Stimulated activated naive CD4-positive, alpha-beta T cell (primary cell): Measurements from ENCODE around the gene NLGN1.

ENCODE experiments used
- DNase-seq, 6 experiments: peaks; one replicate each; lab custom pipeline; 2025; lab: John Stamatoyannopoulos, UW

The NLGN1 gene

DNA sequence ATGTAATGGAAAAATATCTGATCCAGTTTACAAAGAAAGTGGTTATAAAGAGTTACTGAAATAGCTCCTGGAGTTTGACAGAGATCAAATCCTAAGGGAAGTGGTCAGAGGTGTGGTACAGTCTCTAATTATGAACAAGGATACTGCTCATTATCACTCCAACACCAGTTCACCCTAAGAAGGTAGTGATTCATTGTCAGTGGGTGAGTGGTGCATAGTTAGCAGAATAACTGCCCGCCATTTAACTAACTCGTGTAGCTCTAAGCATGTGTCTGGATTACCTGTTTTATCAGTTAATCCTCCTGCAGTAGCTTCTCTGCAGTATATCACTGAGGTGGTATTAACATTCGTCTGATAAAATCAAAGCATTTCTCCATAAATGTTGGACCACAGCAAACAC is 700.1 kb downstream of the NLGN1 start:
- no peak for DNase-seq

- no peak for DNase-seq
Measured at GRCh38 chr3:174098746-174099145, 701.2 kb downstream of the NLGN1 start.

- DNase-seq: no peak
Measured at GRCh38 chr3:174099724-174100123, 702.2 kb downstream of the NLGN1 start.

GRCh38 chr3:174100744-174101143 is 703.2 kb downstream of the NLGN1 start:
- DNase-seq: no peak

DNA sequence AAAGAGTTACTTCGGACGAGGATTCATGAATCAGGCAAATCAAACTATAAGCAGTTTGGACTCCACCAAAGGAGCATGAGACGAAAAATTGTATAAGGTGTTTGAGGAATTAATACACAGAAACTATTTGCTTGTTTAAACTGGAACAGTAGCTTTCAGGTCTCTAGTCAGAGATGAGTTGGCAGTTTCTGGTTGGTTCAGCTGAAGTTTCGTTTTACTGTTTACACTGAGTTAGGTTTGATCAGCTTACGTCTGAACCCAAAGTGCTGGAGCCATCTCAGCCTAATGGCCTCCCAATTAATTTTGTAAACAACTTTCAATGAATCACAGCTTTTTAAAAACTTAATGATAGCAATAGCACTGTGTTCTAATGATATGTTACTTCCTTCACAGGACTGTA is 703.7 kb downstream of the NLGN1 start:
- DNase-seq: no peak

DNA sequence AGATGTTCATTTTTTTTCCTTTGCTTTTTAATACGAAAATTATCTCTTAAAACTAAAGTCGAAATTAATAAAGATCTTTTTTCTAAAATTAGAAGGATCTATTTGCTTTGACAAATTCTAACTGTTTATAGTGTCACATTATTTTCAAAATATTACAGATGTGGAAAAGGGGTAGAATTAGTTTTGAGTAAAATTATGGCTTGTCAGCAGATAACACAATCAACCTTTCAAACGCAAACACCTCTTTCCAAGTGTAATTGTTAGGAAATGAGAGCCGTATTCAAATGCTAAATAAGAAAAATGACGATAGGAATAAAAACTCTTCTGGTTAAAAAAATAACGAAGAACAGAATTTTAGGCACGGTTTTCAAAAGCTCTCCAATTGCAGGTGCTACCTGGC is 704.7 kb downstream of the NLGN1 start:
- no peak for DNase-seq

GRCh38 chr3:174102866-174103265 is 705.3 kb downstream of the NLGN1 start:
- no peak for DNase-seq

- DNase-seq: no peak
Measured at GRCh38 chr3:174110761-174111160, 713.2 kb downstream of the NLGN1 start.

DNA sequence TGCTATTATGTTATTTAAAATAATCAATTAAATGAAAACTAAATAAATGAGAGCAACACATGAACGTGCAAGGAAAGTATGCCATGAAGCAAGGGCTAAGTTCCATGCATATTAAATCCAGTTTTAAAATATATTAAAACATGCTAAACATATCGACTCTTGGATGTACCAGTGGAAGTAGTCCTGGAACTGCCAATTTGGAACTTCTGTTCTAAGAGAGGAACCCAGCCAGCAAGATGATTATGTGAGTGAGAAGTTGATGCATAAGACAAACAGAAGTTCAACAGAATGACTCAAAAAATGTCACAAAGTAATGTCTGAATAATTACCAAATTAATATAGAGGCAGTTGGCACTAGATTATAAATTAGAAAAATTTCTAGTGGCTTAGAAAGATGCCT is 714.2 kb downstream of the NLGN1 start:
- no peak for DNase-seq

DNA sequence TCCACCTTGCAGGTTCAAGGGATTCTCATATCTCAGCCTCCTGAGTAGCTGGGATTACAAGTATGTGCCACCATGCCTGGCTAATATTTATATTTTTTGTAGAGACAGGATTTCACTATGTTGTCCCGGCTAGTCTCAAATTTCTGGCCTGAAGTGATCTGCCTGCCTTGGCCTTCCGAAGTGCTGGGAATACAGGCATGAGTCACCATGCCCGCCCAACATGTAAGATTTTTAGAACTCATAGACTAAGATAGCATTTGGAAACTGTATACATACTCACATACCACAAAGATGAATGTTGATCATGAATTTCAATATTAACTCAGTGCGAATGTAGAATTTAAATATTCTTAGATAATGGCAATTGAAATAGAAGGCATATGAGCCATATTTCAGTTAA is 718.9 kb downstream of the NLGN1 start:
- DNase-seq: no peak

GRCh38 chr3:174120997-174121396 is 723.5 kb downstream of the NLGN1 start:
- no peak for DNase-seq

DNA sequence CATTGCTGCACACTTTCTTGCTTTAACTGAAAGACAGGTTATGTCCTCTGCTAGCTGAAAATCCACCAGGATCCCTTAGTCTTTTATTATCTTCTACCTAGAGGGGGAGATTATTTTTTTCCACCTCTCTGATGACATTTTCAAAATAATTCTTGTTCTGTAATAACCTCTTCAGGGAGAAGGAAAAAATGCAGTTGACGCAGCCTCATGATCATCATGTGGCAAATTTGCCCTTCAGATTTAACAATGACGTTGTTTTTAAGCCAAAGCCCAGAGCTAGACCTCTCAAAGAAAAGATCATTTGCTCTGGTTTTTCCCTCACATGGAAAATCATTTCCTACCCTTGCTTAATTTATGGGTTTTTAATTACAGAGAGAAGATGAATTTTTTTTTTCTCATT is 724.9 kb downstream of the NLGN1 start:
- no peak for DNase-seq

GRCh38 chr3:174125267-174125824 is 727.8 kb downstream of the NLGN1 start:
- DNase-seq: no peak

- DNase-seq: no peak
Measured at GRCh38 chr3:174126990-174127758, 729.6 kb downstream of the NLGN1 start.

DNA sequence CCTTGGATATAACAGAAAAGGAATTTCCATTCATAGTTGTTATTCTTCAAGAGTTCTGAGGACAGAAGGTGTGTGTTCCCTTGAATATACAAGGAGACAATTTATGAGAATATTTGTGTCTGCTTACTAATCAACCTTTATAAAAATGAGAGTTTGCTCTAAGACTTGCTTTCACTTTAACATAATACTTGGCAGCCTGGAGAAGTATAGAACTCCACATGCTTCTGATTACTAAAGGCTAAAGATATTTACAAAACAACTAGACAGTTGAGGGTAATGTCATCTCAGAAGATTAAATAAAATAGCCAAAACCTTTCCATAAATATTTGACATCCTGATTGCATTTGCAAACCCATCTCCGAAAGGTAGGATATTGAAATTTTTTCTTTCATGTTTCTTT is 734.5 kb downstream of the NLGN1 start:
- DNase-seq: no peak

DNA sequence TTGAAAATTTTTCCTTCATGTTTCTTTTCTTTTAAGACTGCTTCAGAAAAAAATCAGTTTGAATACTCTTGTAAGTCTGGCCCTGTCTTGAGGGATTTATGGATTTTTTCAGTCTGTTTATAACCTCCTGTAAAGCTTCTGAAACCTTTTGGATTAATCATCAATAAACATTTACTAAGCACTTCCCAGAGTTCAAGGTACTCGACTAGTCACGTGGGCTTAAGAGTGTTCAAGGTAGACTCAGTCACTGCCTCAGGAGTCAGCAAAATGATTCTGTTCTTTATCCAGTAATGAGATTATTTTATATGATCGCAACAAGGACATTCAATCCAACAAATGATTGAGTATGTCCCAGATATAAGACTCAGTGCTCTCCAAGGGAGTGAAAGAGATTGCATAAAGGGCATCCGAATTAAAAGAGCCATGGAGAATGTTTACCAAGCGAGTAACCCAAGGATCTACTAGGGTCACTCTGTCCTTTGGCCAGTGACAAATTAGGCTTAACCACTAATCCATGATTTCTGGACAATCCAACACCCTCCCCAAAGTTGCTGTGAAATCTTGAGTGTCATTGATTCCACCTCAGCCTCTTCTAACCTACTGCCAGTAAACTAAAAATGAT is 735.0 kb downstream of the NLGN1 start:
- no peak for DNase-seq

DNA sequence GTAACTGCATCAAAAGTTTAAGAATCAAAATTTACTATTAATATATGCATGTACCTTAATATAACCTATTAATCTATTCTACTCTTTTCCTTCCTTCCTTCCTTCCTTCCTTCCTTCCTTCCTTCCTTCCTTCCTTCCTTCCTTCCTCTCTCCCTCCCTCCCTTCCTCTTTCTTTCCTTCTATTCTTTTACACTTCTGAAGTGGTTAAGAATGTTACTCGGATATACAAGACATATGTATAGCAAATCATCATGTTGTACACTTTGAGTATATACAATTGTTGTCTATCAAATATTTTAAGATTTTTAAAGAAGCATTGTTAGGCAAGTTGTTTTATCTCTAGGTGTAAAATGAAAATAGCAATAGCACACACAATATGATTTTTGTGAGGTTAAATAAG is 748.5 kb downstream of the NLGN1 start:
- DNase-seq: no peak

DNA sequence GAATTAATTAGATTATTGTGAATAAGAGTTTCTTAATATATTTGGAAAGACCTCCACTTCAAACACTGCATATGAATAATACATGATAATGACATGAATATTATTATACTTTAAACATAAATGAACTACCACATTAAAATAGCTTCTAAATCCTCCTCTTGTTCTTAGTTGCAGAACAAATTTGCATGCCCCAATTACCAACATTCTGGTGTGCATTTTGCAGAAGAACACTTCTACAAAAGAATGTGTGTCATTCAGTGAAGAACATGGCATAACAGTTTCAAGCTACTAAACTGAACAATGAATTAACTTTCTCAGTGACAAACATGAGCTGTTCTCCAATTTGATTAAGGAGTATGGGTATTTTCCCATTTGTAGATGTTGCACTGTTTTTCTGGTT is 750.3 kb downstream of the NLGN1 start:
- DNase-seq: no peak

DNA sequence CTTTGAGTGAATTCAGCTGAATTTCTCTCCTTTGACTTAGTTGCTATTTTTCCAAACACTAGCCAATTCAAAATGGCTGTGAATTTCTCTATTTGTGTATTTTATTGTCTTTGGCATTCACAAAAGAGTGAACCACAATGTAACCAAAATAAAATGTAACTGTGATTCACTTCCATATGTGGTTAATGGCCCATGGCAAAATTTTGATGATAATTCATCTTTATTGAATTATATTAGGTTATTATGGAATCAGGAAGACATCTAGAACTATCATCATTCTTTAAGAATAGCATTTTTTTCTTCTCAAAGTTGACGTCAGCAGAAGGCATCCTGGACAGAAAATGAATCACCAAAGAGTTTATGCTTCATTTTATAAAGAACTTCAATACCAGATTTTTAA is 756.3 kb downstream of the NLGN1 start:
- DNase-seq: no peak

DNA sequence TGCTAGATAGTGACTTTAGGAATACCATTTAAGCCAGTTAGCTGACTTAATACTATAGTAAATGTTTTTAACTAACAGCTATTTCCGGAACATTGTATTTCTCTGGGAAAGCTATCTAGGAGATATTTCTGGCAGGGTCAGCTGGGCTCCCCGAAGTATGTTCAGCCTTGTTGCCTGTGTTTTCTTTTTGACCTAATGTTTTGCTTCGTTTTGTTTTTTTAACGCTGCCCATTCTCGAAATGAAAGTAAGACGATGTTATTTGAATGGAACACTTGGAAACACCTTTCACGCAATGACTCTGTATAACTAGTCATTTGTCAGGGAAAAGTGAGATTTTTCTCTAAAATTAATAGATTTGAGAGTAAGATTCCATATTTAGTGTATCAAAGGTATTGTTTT is 758.7 kb downstream of the NLGN1 start:
- no peak for DNase-seq

DNA sequence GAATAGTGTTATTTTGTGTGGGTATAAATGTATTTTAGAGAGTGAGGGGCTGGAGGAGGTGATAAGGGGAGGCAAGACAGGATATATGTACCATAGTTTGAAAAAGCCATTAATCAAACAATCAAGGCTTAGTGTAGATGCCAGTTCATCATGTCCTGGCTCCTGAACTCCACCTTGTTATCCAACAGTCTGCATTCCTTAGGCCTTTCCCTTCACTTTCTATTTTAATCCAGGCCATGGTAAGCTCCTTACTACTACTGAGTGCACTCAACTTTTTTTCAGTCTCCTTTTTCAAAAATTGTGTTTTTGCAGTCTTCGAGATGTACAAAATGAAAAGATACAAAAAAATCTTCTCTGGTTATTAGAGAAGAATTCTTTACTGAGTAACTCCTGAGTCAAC is 761.1 kb downstream of the NLGN1 start:
- no peak for DNase-seq

GRCh38 chr3:174159604-174160003 is 762.1 kb downstream of the NLGN1 start:
- no peak for DNase-seq

DNA sequence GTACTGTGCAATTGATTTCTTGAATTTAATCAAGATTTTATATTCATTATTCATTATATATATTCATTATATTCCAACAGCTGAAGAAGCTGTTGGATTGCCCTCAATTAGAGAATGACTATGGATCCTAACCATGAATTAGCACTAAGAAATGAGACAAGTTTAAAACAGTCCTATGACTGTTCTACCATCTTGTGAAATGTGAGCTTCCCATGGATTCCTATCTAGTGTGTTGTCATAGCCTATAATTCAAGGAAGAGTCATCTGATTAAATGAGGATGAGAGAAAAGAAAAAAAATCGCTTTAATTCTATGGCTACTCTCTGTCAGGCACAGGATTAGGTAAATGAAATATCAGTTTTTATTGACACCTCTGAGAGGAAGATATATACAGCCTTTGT is 765.0 kb downstream of the NLGN1 start:
- no peak for DNase-seq

DNA sequence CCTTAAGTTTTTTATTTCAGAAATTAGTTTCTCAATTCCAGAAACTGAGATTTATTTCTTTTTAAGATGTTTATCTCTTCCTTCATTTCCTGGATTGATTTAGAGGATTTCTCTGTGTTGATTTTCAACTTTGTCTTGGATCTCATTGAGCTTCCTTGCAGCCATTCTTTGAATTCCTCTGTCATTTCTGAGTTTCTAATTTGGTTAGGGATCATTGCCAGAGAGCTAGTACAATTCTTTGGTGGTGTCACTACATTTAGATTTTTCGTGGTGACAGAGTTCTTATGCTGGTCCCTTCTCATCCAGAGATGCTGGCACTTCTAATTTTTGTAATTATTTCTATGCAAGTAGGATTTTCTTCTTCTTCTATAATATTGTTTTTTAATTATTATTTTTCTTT is 770.5 kb downstream of the NLGN1 start:
- no peak for DNase-seq
